Stimulated activated CD8-positive, alpha-beta memory T cell treated with anti-CD3 and anti-CD28 coated beads, Interleukin-15, amount 100 ng/mL, for 48 hours (primary cell): Measurements from ENCODE around the gene KCNIP4.

Source experiments
- DNase-seq, 2 donors: peaks; one replicate each; pipeline ENCODE4 v3.0.0-alpha.2; 2020; ENCODE audit warnings: low read depth in 2 of 2

KCNIP4 gene

DNA sequence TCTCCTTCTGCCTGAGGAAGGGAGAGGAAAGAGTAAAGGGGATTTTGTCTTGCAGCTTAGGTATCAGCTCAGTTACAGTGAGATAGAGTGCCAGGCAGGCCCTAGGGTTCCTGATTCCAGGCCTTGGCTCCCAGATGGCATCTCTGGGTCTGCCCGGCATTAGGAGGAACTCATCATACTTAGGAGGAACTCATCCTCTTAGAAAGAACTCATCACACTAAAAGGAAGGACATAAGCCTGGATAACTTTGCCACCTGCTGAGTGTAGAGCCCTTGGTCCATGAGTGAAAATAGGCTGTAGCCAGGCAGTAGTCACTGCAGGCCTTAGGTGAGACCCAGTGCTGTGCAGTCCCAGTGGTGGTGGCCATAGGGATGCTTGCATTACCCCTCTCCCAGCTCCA is 881.2 kb downstream of the KCNIP4 start:
- no peak for DNase-seq

DNA sequence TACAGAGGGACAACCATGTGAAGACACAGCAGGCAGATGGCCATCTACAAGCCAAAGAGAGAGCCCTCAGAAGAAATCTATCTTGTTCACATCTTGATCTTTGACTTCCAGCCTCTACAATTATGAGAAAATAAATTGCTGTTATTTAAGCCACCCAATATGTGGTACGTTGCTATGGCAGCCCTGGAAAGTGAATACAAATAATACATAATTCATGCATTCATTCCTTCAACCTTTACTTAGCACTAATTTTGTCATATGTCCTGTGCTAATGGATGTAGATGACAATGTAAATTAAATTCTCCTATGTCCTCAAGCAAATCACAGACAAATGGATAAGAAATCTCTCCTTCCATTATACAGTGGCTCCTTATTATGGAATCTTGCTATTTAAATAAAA is 886.7 kb downstream of the KCNIP4 start:
- DNase-seq: no peak

DNA sequence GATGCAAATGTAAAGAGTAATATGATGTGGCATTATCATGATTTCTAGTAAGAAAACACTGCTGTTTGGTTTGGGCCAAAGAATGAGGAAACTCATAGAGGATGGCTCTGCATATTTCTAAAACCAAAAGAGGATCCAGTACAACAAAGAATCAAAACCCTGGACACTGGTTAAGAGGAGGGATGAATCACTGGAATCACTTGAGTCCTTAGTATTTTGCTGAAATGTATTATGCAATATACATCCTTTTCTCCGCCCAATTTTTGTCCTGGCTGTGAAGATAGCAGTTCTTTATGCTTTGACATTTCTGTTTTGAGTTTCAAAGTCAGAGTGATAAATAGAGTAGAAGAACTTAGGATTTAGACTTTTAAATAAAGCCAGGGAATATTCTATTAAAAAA is 902.4 kb downstream of the KCNIP4 start:
- DNase-seq: no peak

DNA sequence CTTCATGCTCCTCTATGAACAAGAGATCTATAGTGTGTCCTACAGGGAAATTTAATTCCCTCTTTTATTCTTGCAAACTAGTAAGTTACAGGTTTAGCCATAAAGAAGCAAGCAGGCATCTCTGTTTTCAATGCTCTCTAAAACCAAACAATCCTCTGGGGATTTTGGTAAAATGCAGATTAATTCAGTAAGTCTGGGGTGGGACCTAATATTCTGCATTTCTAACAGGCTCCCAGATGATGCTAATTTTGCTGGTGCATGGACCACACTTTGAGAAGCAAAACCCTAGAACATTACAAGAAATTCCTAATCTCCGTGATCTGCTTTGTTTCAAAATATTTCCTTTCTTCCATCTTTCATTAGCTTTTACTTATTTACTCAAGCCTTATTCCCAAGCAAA is 903.5 kb downstream of the KCNIP4 start:
- DNase-seq: no peak

DNA sequence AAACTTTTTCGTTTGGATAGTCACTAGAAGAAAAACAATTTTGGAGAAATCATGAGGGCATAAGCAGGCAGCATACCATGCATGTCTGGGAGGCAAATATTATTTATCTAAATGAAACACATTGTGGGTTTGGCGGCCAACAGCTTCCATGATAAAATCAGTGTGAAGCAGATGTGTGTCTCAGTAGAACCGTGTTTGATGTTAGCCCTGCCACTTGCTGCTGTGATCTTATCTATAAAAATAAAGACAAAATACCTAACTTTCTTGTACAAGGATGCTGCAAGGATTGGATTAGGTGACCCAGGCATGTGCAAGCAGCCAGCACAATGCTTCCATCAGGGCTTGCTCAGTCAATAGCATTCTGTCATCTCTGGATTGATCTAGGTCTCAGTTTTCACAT is 906.9 kb downstream of the KCNIP4 start:
- no peak for DNase-seq

DNA sequence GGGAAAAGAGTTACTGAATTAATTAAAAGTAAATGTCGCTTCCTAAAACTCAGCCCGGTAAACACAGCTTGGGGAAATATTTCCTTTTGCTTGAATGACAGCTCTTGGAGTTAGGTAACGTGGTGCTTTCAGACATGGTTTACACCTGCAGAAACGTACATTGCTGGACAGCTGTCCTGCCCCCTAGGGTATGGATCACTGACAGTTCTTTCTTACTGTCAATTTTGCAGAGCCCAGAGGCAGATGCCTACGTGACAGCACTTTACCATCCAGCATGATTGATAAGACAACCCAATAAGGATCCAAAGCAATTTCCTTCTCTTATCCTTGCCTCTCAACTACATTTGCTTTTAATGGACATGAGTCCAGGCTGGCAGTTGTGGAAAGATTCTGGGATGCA is 913.8 kb downstream of the KCNIP4 start:
- no peak for DNase-seq

DNA sequence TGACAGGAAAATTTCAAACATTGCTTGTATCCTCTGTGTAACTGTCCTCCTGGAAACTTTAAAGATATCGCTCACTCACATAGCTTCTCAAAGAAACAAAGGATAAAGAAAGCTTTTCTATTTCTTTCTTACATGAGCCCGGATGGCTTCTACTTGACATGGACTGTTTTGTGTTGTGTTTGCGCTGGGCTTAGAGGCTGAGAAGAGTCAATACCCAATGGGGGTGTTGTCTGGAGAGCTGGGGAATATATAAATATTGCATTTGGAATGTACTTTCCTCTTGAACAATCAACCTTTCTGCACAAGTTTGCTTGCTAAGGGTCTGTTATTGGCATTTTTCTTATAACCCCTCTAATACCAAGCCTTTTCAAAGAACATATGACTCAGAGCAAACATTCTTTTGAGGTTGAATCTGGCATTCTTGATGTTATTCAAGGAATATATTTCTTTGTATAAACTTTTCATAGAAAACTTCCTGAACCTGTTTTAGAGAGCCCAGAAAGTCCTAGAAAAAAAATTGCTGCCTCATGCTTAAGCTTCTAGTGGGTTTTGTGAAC is 916.4 kb downstream of the KCNIP4 start:
- DNase-seq: no peak

DNA sequence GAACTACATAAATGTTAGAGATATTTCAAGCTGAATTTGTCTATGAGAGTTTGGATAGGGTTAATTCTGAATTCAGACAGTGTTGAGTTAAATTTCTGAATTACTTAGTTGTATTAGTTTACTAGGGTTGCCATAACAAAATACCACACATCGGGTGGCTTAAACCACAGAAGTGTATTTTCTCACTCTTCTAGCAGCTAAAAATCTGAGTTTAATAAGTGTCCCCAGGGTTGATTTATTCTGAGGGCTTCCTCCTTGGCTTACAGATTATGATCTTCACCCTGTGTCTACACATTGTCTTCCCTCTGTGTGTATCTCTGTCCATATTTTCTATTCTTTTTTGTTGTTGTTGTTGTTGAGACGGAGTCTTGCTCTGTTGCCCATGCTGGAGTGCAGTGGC is 929.8 kb downstream of the KCNIP4 start:
- no peak for DNase-seq

DNA sequence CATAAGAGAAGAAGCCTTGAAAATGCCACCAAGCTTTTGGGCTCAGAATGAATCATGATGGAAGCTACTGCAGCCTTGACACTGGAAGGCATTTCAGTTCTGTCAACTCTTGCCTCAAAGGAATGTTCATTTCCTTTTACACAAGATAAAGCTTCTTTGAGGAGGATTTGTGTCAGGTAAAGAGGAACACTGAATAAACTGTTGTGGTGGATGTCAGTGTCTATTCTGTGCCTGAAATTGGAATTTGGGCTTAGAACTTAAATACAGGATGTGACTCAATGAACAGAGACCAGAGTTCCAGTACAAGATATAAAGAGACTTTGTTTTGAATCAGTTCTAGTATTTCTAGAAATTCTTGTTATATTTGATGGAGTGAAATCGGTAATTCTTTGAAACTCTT is 935.1 kb downstream of the KCNIP4 start:
- no peak for DNase-seq

DNA sequence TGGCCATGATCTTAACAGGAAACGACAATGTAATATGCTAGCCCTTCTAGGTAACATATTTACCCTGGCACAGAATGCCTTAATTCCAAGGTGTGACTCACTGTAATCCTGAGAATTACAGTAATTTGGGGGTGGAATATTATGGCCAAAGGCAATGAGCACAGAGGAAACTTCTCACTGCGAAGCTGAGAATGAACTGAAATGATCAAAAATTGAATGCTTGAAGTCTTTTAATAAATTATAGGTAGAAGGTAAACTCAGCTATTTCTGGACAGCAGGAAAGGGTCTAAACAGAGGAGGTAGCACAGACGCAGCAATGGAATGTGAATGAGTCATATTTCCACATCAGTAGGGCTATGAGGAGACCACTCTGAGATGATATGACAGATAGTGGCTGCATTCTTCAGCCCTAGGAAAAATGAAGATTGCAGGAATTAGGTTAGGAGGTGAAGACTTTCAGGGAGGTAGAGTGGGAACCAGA is 935.7 kb downstream of the KCNIP4 start:
- no peak for DNase-seq

DNA sequence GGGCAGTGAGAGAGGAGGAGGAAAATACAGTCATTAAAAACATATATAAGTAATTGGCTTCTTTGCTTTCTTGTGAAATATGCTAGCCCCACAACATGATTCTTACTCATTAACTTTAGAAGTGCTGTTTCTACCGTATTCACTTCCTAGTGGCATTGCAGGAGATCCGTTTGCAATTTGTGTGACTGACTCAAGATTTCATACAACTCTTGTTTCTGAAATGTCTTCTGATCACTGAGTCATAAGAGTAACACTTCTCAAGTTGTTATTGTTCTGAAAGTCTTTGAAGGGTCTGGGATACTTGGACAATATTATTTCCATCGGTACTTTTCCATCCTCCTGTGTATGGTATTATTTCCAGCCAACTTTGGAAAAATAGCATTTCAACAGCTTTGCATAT is 937.5 kb downstream of the KCNIP4 start:
- no peak for DNase-seq

DNA sequence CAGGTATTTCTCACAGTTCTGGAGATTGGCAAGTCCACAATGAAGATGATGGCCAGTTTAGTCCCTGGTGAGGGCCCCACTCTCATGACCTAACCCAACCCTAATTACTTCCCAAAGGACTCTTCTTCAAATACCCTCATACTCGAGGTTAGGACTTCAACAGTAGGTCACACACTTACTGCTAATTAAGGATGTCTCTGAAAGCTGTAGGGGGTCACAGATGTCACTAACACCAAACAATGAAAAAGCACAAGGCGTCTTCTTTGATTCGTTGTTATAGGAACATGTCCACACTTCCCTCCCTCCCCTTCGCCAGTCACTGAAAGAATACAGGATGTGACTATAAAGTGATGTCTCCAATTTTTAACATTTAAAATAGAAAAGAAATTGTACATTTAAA is 938.6 kb downstream of the KCNIP4 start:
- no peak for DNase-seq

DNA sequence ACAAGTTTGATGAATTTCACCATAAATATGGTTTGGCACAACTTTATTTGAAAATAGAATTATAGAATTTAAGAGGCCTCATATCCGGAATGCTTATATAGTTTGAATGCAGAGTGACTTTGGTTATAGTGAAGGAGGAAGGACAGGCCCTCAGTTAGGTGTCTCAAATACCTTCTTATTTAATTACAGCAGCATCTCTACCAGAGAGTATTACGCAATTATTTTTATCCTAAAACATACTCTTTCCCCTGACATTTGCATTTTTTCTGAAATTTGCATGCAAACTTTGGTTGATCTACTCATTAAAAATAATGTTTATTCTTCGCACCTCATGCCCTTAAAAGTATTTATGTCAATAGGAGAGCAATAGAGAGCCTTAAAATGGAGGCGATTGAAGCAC is 942.9 kb downstream of the KCNIP4 start:
- no peak for DNase-seq

DNA sequence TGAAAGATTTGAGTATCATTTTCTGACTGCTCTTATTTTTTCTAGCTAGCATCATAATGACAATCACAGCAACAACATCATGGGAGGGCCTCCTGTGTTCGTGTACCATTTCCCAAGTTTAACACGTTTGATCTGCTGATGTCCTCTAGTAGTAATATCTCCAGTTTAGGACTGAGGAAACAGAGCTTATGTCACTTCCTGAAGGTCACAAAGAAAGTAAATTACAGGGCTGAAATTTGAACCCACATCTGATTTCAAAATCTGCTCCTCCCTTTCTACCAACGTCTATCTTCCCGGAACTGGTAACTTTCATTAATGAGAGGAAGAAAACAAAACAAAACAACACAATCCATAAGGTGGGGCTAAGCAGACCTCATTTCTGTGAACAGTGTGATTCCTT is 945.6 kb downstream of the KCNIP4 start:
- no peak for DNase-seq

DNA sequence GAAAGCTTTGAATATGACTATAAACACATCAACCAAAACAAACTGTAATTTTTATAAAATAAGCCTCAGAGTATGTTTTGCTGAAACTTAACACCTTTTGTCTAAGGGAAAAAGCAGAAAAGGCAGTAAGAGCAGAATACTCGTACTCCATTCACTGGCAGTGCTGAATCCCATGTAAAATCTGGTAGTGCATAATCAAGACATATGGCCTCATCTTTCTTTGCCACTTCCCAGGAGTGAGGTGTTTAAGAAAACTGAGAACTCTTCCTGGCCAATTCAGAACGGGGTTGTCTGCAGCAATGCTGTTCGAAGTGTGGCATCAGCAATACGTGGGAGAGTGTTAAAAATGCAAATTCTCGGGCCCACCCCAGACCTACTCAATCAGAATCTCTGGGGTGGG is 946.3 kb downstream of the KCNIP4 start:
- no peak for DNase-seq

DNA sequence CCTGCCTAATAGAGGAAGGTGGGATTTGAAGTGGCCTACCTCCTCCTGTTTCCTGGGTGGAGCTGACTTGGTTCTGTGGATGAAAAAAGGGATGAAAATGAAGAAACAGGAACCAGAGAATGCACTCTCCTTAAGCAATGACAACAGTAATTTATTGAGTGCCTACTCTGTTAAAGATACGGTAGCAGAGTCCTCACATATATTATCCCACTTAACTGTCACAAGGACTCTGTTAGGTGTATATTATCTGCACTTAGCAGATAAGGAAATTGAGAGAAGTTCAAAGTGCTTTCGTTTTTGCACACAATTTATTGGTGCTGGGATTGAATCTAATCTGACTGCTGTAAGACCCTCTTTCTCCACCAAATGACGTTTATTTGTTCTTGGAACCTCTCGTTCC is 947.1 kb downstream of the KCNIP4 start:
- no peak for DNase-seq

DNA sequence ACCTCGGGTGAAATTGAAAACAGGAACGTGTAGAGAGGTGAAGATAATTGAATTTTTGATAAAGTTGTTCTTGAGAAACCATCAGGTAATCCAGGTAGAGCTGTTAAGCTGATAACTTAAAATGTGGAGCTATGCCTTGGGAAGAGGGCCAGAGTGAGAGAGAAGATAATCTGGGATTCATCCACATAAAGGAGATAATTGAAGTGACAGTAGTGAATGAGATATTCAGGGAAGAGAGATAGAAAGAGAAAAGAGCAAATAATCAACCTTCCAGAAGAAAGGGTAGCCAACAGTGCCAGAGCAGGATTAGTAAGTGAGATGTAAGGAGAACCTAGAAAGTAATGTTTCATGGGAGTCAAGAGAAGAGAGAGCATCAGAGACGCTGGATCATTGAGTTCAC is 950.7 kb downstream of the KCNIP4 start:
- DNase-seq: no peak

DNA sequence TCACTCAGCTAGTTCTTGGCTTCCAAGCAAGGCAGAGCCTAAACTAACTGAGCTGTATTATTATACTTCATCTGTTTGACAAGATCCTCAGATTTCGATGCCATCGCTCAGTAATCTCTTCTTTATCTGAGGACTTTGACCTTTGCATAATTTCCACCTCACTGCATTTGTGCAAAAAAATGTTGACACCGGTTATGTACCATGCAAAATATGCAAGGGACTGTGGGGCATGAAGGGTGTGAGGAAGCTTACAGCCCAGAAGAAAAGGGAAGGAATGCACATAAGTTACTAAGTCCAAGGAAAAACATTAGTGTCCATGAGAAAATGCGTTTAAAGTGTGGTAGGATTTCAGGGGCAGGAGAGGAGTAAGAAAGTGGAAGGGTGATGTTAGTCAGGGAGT is 953.0 kb downstream of the KCNIP4 start:
- DNase-seq: no peak

DNA sequence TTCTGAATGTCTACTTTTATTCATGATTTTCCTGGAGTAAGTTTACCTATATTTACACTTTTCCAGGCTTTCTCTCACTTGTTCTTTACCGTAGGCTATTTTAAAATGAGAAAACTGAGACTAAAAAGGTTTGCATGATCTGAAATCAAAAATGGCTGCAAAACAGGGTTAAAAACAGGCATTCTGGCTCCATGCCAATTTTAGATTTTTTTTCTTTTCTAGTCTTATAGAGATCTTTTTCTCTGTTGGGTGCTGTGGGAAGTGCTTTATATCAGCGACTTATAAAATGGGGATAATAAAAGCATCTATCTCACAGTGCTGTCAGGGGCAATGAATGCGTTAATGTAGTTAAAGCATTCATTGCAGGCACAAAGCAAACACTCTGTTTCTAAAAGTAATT is 953.6 kb downstream of the KCNIP4 start:
- DNase-seq: no peak

DNA sequence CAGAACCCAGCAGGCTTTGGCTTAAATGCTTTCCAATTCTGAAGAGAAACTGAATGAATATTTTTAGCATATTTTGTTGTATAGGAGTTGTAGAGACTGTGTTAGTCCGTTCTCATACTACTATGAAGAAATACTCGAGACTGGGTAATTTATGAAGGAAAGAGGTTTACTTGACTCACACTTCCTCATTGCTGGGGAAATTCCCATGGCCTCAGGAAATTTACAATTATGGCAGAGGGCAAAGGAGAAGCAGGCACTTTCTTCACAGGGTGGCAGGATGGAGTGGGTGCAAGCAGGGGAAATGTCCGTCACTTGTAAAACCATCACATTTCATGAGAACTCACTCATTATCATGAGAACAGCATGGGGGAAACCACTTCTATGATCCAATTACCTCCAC is 956.6 kb downstream of the KCNIP4 start:
- no peak for DNase-seq

DNA sequence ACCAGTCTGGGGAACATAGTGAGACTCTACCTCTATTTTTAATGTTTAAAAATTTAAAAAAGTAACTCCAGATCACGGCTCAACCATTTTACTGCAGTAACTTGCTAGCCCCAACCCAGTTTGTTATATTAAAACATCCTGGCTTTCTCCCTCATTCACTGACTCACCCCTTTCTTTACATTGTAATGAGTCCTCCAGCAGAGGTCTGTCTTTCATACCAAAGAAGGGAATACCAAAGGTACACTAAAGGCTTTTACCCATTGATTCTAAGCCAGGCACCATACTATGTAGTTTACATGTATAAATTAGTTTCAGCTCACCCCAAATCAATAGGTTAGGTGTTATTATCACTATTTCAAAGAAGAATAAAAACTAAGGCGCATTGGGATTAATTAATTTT is 961.4 kb downstream of the KCNIP4 start:
- DNase-seq: no peak

DNA sequence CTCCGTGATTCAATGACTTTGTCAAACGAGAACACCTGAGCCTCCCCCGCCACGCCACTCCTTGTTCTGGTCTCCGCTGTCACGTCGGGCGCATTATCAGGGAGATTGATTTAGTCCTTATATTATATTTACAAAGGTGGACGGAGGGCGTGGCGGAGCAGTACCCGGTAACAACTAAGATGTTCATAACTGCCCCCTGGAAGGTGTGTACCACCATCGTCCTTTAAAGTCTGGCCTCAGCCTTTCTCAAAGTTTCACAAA is 964.1 kb downstream of the KCNIP4 start:
- DNase-seq: no peak

DNA sequence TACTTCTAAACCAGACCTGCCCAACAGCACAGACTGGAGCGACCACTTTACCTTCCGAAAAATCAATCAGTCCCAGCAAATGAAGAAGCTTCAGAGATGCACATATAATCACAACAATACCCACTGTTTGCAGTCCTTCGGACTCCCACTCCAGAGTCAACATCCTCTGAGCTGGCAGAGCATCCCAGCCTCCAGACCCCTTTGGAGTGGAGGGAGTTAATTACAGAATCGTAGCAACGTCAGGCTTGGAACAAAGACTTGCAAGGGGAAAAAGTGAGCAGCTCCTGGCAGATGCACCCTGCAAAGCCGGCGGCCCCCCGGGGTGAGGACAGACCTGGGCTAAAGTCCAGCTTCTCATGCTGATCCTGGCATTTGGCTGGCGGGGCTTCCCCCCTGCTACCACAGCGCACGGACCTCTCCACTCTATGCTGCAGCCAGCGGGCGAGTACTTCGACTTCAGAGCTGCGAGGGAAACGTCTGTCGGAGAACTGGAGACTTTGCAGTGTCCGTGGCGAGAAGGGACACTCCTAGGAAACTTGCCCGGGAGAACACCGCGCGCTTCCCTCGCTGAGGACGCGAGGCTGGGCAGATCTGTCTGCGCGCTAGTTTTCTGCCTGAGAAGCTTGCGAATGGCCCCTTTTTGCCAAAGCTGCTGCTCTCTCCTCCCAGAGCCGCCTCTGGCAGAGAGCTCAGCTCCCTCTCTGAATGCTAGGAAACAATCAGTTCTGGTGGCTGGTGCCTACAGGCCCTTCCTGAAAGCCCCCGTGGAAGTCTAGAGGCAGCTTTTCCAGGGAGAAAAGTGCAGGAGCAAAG is 964.6 kb downstream of the KCNIP4 start:
- no peak for DNase-seq

DNA sequence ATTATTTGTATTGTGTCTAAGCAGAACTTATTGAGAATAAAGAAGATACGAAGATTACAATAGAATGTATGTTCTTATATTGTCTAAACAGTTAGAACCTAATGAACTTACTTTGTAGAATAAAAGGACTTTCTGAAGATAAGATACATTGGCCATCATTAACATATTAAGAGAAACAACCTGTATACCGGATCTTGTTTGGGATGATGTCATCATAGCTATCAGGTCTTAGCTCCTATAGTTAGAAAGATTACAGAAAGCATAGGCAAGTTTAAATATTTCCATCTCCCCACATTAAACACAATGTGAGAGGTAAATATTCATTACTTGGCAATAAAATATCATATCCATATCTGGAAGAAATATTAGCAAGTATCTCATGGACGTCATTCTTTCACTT is 966.0 kb downstream of the KCNIP4 start:
- DNase-seq: no peak
